GM10266 (cell line): ENCODE measurements around the gene DNAJC3.
A peak's percentile ranks its signal among the peaks of the same experiment; 100 is the strongest.

Experiments used
- DNase-seq: peaks from one replicate; pipeline ENCODE4 v3.0.0; 2012; ENCODE audit errors: extremely low spot score
- TF ChIP-seq, protein P1 (sequence below): IDR thresholded peaks from 2 replicates; pipeline ENCODE4 v1.5.1; 2012; ENCODE audit warnings: mild to moderate bottlenecking, low read depth; ENCODE audit not compliant: control insufficient read depth, insufficient read depth; ENCODE audit errors: missing control alignments

Gene DNAJC3, protein sequence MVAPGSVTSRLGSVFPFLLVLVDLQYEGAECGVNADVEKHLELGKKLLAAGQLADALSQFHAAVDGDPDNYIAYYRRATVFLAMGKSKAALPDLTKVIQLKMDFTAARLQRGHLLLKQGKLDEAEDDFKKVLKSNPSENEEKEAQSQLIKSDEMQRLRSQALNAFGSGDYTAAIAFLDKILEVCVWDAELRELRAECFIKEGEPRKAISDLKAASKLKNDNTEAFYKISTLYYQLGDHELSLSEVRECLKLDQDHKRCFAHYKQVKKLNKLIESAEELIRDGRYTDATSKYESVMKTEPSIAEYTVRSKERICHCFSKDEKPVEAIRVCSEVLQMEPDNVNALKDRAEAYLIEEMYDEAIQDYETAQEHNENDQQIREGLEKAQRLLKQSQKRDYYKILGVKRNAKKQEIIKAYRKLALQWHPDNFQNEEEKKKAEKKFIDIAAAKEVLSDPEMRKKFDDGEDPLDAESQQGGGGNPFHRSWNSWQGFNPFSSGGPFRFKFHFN

DNA sequence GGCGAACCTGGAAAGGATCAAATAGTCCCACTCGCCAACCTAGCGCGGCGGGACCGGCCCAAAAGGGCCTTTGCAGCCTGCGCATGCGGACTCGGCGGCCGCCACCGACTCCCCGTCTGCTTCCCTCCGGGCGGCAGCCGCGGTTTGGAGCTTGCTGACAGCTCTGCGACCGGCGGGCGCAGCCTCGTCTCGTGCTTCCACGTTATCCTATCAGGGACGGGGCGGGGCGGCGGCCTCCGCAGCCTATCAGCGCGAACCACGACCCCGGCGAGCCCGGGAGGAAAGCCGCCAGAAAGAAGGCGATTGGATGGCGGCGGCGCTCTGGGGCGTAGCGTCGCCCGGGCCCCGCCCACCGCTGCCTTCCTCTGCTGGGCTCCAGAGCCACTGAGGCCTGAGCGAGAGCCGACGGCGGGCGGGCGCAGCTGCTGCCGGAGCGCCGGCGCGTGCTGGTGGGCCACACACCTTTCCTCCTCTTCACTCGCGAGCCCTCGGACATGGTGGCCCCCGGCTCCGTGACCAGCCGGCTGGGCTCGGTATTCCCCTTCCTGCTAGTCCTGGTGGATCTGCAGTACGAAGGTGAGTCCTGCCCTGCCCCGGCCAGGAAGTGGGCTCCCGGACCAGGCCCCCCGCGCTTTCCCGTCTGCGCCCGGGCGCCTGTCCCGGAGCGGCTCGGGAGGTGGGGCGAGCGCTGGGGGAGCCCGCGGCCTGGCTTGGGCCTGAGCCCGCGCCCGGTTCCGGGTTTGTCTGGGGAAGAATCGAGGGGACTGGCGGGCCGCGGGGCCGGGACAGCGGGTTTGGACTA lies at the start of gene DNAJC3:
TSS of gene DNAJC3 (plus strand) at position 378 of the 802 bp plus-strand sequence. CDS start at position 495, 117 bp downstream.
- TF ChIP-seq, protein P1, sequence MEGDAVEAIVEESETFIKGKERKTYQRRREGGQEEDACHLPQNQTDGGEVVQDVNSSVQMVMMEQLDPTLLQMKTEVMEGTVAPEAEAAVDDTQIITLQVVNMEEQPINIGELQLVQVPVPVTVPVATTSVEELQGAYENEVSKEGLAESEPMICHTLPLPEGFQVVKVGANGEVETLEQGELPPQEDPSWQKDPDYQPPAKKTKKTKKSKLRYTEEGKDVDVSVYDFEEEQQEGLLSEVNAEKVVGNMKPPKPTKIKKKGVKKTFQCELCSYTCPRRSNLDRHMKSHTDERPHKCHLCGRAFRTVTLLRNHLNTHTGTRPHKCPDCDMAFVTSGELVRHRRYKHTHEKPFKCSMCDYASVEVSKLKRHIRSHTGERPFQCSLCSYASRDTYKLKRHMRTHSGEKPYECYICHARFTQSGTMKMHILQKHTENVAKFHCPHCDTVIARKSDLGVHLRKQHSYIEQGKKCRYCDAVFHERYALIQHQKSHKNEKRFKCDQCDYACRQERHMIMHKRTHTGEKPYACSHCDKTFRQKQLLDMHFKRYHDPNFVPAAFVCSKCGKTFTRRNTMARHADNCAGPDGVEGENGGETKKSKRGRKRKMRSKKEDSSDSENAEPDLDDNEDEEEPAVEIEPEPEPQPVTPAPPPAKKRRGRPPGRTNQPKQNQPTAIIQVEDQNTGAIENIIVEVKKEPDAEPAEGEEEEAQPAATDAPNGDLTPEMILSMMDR: no peak

GRCh38 chr13:95627590-95627989 lies 49.3 kb upstream of the DNAJC3 start:
- TF ChIP-seq, protein P1: no peak
- DNase-seq: no peak

More for the DNA sequence above, at the start of gene DNAJC3:
- peak; percentile 97 for DNase-seq

GRCh38 chr13:95628488-95628887 lies 48.5 kb upstream of the DNAJC3 start:
- TF ChIP-seq, protein P1: no peak

GRCh38 chr13:95629071-95629470 lies 47.9 kb upstream of the DNAJC3 start:
- TF ChIP-seq, protein P1: no peak
- DNase-seq: no peak

More at GRCh38 chr13:95628488-95628887, 48.5 kb upstream of the DNAJC3 start:
- no peak for DNase-seq

DNA sequence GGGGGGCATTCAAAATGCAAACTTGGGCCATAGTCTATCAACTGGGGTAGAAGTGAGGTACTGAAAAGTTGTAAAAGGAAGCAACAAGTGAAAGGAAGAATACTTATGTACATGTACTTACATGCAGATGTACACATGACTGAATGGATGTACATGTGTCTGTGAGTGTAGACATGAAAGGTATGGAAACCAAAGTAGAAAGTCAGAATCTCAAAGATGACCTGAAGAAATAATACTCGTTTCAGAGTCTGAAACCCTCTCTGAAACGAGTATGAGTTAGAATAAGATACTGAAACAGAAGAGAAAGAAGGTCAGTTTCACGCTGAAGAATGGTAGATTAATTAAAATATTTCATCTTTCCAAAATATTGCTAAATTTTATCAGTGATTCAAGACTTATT lies 46.3 kb upstream of the DNAJC3 start:
- no peak for DNase-seq
- TF ChIP-seq, protein P1: no peak

DNA sequence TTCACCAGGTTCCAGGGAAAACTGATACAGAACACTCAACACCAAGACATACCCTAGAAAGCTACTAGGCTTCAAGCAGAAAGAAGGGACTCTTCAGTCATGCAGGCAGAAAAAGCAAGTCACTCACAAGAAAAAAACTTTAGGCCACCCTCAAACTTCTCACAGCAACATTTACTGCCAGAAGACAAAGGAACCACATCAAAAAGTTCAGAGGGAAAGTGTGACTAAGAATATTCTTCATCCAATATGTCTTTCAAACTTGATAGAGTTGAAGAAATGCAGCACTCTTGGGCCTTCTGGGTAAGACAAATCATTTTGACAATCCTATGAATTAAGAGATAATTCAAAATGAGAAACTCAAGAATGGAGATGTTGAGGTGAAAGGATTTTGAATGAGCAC lies 40.1 kb upstream of the DNAJC3 start:
- no peak for DNase-seq
- TF ChIP-seq, protein P1: no peak
